ENCODE results near the gene NAB2.

DNA sequence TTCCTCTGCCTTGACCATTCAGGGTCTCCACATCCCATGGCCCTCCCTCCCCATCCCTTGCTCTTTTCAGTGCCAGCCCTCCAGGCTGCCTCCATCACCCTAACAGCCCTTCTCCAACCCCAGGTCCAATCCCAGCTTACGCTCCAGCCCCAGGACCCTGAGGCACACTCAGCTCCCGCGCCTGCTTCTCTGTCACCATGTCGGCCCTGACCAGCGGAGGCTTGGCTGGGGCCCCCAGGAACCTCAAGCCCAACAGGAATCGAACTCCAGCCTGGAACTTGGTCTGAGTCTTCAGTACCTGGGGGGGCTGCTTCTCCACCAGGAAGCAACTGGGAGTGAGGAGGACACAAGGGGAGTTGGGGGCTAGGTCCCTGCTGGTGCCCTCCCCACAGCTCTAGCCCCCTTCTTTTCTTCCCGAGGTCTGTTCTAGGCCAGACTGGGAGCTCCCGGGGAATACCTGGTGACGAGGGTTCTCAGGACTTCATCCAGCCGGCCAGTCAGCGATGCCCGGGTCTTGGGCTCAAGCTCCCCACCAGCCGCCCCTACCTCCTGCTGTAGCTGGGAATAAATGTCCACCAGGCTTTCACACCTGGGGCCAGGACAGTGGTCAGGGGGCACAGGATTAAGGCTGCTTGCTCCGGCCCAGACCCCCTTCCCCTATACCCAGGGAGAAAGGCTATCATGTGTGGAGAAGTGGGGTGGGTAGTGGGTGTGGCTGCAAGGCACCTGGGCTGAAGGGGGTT is 16.3 kb downstream of the NAB2 start:
- TF ChIP-seq, protein P1, sequence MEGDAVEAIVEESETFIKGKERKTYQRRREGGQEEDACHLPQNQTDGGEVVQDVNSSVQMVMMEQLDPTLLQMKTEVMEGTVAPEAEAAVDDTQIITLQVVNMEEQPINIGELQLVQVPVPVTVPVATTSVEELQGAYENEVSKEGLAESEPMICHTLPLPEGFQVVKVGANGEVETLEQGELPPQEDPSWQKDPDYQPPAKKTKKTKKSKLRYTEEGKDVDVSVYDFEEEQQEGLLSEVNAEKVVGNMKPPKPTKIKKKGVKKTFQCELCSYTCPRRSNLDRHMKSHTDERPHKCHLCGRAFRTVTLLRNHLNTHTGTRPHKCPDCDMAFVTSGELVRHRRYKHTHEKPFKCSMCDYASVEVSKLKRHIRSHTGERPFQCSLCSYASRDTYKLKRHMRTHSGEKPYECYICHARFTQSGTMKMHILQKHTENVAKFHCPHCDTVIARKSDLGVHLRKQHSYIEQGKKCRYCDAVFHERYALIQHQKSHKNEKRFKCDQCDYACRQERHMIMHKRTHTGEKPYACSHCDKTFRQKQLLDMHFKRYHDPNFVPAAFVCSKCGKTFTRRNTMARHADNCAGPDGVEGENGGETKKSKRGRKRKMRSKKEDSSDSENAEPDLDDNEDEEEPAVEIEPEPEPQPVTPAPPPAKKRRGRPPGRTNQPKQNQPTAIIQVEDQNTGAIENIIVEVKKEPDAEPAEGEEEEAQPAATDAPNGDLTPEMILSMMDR (IDR thresholded peaks at IDR 0.05; ENCODE audit: low read length) = no peak
- TF ChIP-seq EZH2 (IDR thresholded peaks at IDR 0.05; ENCODE audit: borderline replicate concordance, low read length) = no peak
